Smooth muscle cell (in vitro differentiated cells): ENCODE measurements around the gene RBMS1. TPM values are rescaled to one million over a fixed set of nuclear protein-coding genes. Genes with fewer than 3 reads are reported as not detected.

Experiments
- DNase-seq: peaks from one replicate; lab custom pipeline; 2025; ENCODE audit not compliant: unreplicated experiment; lab: John Stamatoyannopoulos, UW
- H2AFZ ChIP-seq: fragments of 200-600 bp; sonication (generic); 2 replicates; pipeline ENCODE4 v1.6.0; 2016; ENCODE audit warnings: antibody characterized with exemption, low read depth, mild to moderate bottlenecking
- H3F3A ChIP-seq: fragments of 200-600 bp; sonication (generic); 2 replicates; pipeline ENCODE4 v1.6.0; 2017; ENCODE audit warnings: antibody characterized with exemption, low read depth
- H3K27ac ChIP-seq: fragments of 200-600 bp; sonication (generic); 2 replicates; pipeline ENCODE4 v1.5.1; 2016; ENCODE audit warnings: low read depth, mild to moderate bottlenecking
- H3K27me3 ChIP-seq: fragments of 200-600 bp; sonication (generic); 2 replicates; pipeline ENCODE4 v1.6.1; 2016; ENCODE audit warnings: low read depth, mild to moderate bottlenecking
- H3K36me3 ChIP-seq: fragments of 200-600 bp; sonication (generic); 2 replicates; pipeline ENCODE4 v1.5.1; 2016; ENCODE audit warnings: low read depth
- H3K4me1 ChIP-seq: fragments of 200-600 bp; sonication (generic); 2 replicates; pipeline ENCODE4 v1.5.1; 2016; ENCODE audit warnings: low read depth
- H3K4me2 ChIP-seq: fragments of 200-600 bp; sonication (generic); 2 replicates; pipeline ENCODE4 v1.6.0; 2016; ENCODE audit warnings: mild to moderate bottlenecking
- H3K4me3 ChIP-seq: fragments of 200-600 bp; sonication (generic); 2 replicates; pipeline ENCODE4 v1.5.1; 2016; ENCODE audit warnings: mild to moderate bottlenecking
- H3K79me2 ChIP-seq: fragments of 200-600 bp; sonication (generic); 2 replicates; pipeline ENCODE4 v1.6.0; 2016; ENCODE audit warnings: low read depth, mild to moderate bottlenecking
- H3K9ac ChIP-seq: fragments of 200-600 bp; sonication (generic); 2 replicates; pipeline ENCODE4 v1.6.0; 2016; ENCODE audit warnings: low read depth
- H3K9me3 ChIP-seq: fragments of 200-600 bp; sonication (generic); replicated peaks from 2 replicates; pipeline ENCODE4 v1.5.1; 2016; ENCODE audit warnings: low read depth
- H4K20me1 ChIP-seq: fragments of 200-600 bp; sonication (generic); 2 replicates; pipeline ENCODE4 v1.6.0; 2016; ENCODE audit warnings: low read depth
- WGBS: methylation state at CpG from one replicate; pipeline ENCODE4 v1.1.7; 2016; ENCODE audit warnings: low lambda C conversion rate; 5-methylcytosine and 5-hydroxymethylcytosine counted together
- polyA plus RNA-seq: library from polyadenylated mRNA; unstranded; fragments of >200 nt; fragmentation: Nextera tagmentation; extraction: Ambion mirVana; gene quantifications from 2 replicates; pipeline ENCODE4 v1.2.1, GENCODE V29; 2016
- total RNA-seq: library from RNA; depleted of rRNA; stranded (reverse); fragments of >200 nt; gene quantifications from 2 replicates; pipeline ENCODE4 v1.2.3, GENCODE V29; 2014
- TF ChIP-seq, protein P1 (sequence below): fragments of 200-600 bp; sonication (generic); IDR thresholded peaks from 2 replicates; pipeline ENCODE4 v1.5.1; 2017; ENCODE audit warnings: borderline replicate concordance, mild to moderate bottlenecking, antibody characterized with exemption; ENCODE audit not compliant: insufficient read depth, poor library complexity, severe bottlenecking

The RBMS1 gene
- total and polyA plus RNA-seq, 2 experiments from 2014 or later: 103 to 160 TPM

DNA sequence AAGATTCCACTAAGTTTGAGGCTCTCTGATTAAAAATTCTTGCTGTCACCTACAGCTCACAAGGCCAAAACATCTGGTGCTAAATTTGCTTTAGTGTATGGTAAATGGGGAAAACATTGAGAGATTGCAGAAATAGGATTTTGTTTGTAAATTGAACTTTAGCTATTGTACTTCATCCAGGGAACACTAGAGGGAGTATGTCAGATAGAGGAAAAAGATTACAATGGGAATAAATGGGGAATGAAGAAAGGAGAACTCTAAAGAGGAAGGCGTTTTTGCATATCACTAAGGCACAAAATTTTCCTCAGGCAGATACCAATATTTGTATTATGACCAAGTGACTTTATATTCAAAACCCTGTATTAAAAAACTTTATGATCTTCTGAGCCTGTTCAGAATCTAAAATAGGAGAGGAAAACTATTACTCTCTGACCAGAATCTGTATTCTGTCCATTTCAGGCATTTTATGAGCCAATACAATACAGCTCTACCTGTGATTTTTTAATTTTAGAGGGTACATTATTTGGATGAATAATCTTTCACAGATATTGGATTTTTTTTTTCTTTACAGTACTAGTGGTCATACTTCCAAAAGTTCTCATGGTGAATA, 241.2 kb downstream of the RBMS1 start:
- Histone ChIP-seq H3K4me3 (no peak overlapping the region), H3K4me1 (no peaks in the 10 kb centered on the region), H4K20me1 (no peaks in the 10 kb centered on the region), H3K4me2 (no peak overlapping the region), H3K79me2 (no peaks in the 10 kb centered on the region), H3K9me3 (no peaks in the 10 kb centered on the region), H3K9ac (no peak overlapping the region), H3K27me3 (no peaks in the 10 kb centered on the region), H3K27ac (no peak overlapping the region), H3K36me3 (no peaks in the 10 kb centered on the region), H3F3A (no peaks in the 10 kb centered on the region), H2AFZ (no peak overlapping the region)
- DNase-seq: no peak
- TF ChIP-seq, protein P1, sequence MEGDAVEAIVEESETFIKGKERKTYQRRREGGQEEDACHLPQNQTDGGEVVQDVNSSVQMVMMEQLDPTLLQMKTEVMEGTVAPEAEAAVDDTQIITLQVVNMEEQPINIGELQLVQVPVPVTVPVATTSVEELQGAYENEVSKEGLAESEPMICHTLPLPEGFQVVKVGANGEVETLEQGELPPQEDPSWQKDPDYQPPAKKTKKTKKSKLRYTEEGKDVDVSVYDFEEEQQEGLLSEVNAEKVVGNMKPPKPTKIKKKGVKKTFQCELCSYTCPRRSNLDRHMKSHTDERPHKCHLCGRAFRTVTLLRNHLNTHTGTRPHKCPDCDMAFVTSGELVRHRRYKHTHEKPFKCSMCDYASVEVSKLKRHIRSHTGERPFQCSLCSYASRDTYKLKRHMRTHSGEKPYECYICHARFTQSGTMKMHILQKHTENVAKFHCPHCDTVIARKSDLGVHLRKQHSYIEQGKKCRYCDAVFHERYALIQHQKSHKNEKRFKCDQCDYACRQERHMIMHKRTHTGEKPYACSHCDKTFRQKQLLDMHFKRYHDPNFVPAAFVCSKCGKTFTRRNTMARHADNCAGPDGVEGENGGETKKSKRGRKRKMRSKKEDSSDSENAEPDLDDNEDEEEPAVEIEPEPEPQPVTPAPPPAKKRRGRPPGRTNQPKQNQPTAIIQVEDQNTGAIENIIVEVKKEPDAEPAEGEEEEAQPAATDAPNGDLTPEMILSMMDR: peak; percentile 77
- 4% methylated on average over 1 of the region's 1 CpG for WGBS

DNA sequence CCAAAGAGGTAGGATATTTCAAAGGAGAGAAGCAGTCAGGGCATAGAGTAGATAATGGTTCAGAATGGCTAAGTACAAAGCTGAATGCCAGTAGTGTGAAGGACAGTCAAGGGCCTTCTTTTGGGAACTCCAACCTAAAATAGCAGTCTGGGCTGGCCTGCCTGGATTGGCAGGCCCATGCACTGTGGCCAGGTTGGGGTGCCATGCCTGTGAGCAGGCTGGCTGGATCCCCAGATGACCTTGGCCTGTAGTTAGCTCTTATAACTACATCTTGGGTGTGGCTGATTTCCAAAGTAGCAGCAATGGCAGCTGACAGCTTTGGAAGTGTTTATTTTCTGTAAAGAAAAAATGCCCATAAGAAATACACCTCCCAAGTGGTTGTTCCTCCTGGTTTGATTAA, 242.0 kb downstream of the RBMS1 start:
- Histone ChIP-seq H3K36me3 (no peaks in the 10 kb centered on the region), H3K4me3 (no peak overlapping the region), H3K4me2 (no peak overlapping the region), H3K4me1 (no peaks in the 10 kb centered on the region), H4K20me1 (no peaks in the 10 kb centered on the region), H3K27me3 (no peaks in the 10 kb centered on the region), H3K27ac (no peak overlapping the region), H3F3A (no peaks in the 10 kb centered on the region), H3K9ac (no peak overlapping the region), H3K9me3 (no peaks in the 10 kb centered on the region), H2AFZ (no peak overlapping the region), H3K79me2 (no peaks in the 10 kb centered on the region)
- no peak for DNase-seq
- TF ChIP-seq, protein P1: no peak

DNA sequence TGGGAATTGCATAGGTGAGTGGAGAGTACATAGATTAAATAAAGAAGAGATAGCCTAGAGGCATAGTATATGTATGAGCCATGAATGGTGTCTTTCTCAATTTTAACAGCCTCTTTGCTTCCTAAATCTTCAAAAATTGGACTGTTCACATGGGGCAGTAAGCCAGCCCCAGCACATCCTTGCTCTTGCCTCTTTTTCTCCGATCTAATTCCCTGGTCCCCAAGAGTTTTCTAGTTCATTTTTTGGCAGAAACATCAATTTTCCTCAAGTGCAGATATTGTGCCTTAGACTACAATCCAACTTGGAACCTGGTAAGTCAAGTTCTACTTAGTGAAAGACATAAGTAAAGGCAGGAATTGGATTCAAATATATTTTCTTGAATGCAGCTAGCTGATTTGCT, 243.7 kb downstream of the RBMS1 start:
- Histone ChIP-seq H2AFZ (no peak overlapping the region), H3K9ac (no peak overlapping the region), H3K27me3 (no peaks in the 10 kb centered on the region), H3K4me3 (no peak overlapping the region), H3K4me2 (no peak overlapping the region), H3K79me2 (no peaks in the 10 kb centered on the region), H3K9me3 (no peaks in the 10 kb centered on the region), H4K20me1 (no peaks in the 10 kb centered on the region), H3F3A (peaks cover 5% of the 10 kb centered on the region), H3K4me1 (no peaks in the 10 kb centered on the region), H3K36me3 (no peaks in the 10 kb centered on the region), H3K27ac (no peak overlapping the region)
- TF ChIP-seq, protein P1: no peak
- 96% methylated on average over 1 of the region's 1 CpG for WGBS
- DNase-seq: no peak
